Suppressor macrophage treated with lipopolysaccharide for 4 hours (primary cell): ENCODE measurements around the gene S100A2.
"Not testable (repeated sequence)": the region's sequence is repeated elsewhere in the genome, so short reads cannot be mapped to it uniquely, and the experiment has no call there.

ENCODE experiments used
- DNase-seq: peaks from one replicate; pipeline ENCODE4 v3.0.0-alpha.2; 2020

The S100A2 gene

GRCh38 chr1:153527023-153527682 lies 38.5 kb downstream of the S100A2 start:
- DNase-seq = no peak

- DNase-seq = peak; percentile 35
Observed at GRCh38 chr1:153526132-153526543, 39.5 kb downstream of the S100A2 start.

GRCh38 chr1:153525088-153525728 lies 40.4 kb downstream of the S100A2 start:
- no peak for DNase-seq

GRCh38 chr1:153522353-153523048 lies 43.1 kb downstream of the S100A2 start:
- not testable (repeated sequence) for DNase-seq

- DNase-seq = not testable (repeated sequence)
Observed at GRCh38 chr1:153521808-153522207, 43.8 kb downstream of the S100A2 start.

GRCh38 chr1:153520818-153521476 lies 44.7 kb downstream of the S100A2 start:
- DNase-seq = no peak

GRCh38 chr1:153520137-153520691 lies 45.4 kb downstream of the S100A2 start:
- DNase-seq = not testable (repeated sequence)

GRCh38 chr1:153519242-153519641 lies 46.4 kb downstream of the S100A2 start:
- no peak for DNase-seq

GRCh38 chr1:153515504-153516394 lies 49.9 kb downstream of the S100A2 start:
- DNase-seq = no peak

GRCh38 chr1:153513666-153514065 lies 52.0 kb downstream of the S100A2 start:
- DNase-seq = no peak

GRCh38 chr1:153513023-153513422 lies 52.6 kb downstream of the S100A2 start:
- DNase-seq = no peak
